ENCODE data around the gene FAM161B. TPM values are rescaled to one million over a fixed set of nuclear protein-coding genes. Genes with fewer than 3 reads are reported as not detected.

The FAM161B gene
- total and polyA plus RNA-seq, 2 of the 13 experiments (the other 11 are each of a cell fraction or from before 2014, with no cell fraction given), result 1.6 to 2.0 TPM

DNA sequence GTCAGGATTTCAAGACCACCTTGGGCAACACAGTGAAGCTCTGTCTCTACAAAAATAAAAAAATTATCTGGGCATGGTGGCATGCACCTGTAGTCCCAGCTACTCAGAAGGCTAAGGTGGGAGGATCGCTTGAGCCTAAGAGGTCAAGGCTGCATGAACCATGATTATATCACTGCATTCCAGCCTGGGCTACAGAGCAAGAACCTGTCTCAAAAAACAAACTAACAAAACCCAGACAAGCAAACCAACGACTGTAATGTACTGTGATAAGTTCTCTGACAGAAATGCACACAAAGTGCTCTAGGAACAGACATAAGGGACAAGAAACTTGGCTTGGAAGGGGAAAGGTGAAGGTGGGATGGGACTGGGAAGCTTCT, 46.8 kb upstream of the FAM161B start (continued):
- TF ChIP-seq, protein P1, sequence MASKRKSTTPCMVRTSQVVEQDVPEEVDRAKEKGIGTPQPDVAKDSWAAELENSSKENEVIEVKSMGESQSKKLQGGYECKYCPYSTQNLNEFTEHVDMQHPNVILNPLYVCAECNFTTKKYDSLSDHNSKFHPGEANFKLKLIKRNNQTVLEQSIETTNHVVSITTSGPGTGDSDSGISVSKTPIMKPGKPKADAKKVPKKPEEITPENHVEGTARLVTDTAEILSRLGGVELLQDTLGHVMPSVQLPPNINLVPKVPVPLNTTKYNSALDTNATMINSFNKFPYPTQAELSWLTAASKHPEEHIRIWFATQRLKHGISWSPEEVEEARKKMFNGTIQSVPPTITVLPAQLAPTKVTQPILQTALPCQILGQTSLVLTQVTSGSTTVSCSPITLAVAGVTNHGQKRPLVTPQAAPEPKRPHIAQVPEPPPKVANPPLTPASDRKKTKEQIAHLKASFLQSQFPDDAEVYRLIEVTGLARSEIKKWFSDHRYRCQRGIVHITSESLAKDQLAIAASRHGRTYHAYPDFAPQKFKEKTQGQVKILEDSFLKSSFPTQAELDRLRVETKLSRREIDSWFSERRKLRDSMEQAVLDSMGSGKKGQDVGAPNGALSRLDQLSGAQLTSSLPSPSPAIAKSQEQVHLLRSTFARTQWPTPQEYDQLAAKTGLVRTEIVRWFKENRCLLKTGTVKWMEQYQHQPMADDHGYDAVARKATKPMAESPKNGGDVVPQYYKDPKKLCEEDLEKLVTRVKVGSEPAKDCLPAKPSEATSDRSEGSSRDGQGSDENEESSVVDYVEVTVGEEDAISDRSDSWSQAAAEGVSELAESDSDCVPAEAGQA (IDR thresholded peaks at IDR 0.05; ENCODE audit: low read depth), result no peak
- TF ChIP-seq, protein P1 (CRISPR knock-in tag; IDR thresholded peaks at IDR 0.05; ENCODE audit: borderline replicate concordance), result no peak
- TF ChIP-seq, protein P2, sequence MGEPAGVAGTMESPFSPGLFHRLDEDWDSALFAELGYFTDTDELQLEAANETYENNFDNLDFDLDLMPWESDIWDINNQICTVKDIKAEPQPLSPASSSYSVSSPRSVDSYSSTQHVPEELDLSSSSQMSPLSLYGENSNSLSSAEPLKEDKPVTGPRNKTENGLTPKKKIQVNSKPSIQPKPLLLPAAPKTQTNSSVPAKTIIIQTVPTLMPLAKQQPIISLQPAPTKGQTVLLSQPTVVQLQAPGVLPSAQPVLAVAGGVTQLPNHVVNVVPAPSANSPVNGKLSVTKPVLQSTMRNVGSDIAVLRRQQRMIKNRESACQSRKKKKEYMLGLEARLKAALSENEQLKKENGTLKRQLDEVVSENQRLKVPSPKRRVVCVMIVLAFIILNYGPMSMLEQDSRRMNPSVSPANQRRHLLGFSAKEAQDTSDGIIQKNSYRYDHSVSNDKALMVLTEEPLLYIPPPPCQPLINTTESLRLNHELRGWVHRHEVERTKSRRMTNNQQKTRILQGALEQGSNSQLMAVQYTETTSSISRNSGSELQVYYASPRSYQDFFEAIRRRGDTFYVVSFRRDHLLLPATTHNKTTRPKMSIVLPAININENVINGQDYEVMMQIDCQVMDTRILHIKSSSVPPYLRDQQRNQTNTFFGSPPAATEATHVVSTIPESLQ (CRISPR knock-in tag; conservative IDR thresholded peaks at IDR 0.05), result no peak
- TF ChIP-seq RARA (CRISPR knock-in tag; IDR thresholded peaks at IDR 0.05) (peak; percentile 95), SOX13 (IDR thresholded peaks at IDR 0.05) (no peak), SOX13 (CRISPR knock-in tag; conservative IDR thresholded peaks at IDR 0.05 in 1 of 2, IDR thresholded peaks at IDR 0.05 in 1 of 2) (peak in 1 of 2 experiments; percentile 53; a peak in 1 of 4 replicates), PCBP1 (IDR thresholded peaks at IDR 0.05; ENCODE audit: borderline replicate concordance, low read depth, low read length) (no peak), MED1 (CRISPR knock-in tag; IDR thresholded peaks at IDR 0.05) (peak; percentile 81; the same call in 1 of the 2 replicates), SAFB2 (CRISPR knock-in tag; IDR thresholded peaks at IDR 0.05; ENCODE audit: borderline replicate concordance, low read depth) (no peak), ZFAT (CRISPR knock-in tag; conservative IDR thresholded peaks at IDR 0.05) (no peak), MEIS2 (CRISPR knock-in tag; IDR thresholded peaks at IDR 0.05) (no peak), TOE1 (CRISPR knock-in tag; IDR thresholded peaks at IDR 0.05) (no peak), NBN (conservative IDR thresholded peaks at IDR 0.05) (no peak), ZNF570 (CRISPR knock-in tag; IDR thresholded peaks at IDR 0.05; ENCODE audit: borderline replicate concordance) (no peak), ZNF124 (CRISPR knock-in tag; IDR thresholded peaks at IDR 0.05) (no peak), CHD4 (IDR thresholded peaks at IDR 0.05; ENCODE audit: borderline replicate concordance, low read length) (peak; percentile 70; the same call in 1 of the 2 replicates), SETDB1 (CRISPR knock-in tag; IDR thresholded peaks at IDR 0.05; ENCODE audit: borderline replicate concordance) (no peak), NFE2L2 (IDR thresholded peaks at IDR 0.05; ENCODE audit: low read length) (no peak), MYC (CRISPR knock-in tag; IDR thresholded peaks at IDR 0.05; ENCODE audit: borderline replicate concordance) (no peak)
- TF ChIP-seq, protein P3, sequence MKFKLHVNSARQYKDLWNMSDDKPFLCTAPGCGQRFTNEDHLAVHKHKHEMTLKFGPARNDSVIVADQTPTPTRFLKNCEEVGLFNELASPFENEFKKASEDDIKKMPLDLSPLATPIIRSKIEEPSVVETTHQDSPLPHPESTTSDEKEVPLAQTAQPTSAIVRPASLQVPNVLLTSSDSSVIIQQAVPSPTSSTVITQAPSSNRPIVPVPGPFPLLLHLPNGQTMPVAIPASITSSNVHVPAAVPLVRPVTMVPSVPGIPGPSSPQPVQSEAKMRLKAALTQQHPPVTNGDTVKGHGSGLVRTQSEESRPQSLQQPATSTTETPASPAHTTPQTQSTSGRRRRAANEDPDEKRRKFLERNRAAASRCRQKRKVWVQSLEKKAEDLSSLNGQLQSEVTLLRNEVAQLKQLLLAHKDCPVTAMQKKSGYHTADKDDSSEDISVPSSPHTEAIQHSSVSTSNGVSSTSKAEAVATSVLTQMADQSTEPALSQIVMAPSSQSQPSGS (CRISPR knock-in tag; IDR thresholded peaks at IDR 0.05), result peak; percentile 63; the same call in 1 of the 2 replicates
- TF ChIP-seq, protein P4, sequence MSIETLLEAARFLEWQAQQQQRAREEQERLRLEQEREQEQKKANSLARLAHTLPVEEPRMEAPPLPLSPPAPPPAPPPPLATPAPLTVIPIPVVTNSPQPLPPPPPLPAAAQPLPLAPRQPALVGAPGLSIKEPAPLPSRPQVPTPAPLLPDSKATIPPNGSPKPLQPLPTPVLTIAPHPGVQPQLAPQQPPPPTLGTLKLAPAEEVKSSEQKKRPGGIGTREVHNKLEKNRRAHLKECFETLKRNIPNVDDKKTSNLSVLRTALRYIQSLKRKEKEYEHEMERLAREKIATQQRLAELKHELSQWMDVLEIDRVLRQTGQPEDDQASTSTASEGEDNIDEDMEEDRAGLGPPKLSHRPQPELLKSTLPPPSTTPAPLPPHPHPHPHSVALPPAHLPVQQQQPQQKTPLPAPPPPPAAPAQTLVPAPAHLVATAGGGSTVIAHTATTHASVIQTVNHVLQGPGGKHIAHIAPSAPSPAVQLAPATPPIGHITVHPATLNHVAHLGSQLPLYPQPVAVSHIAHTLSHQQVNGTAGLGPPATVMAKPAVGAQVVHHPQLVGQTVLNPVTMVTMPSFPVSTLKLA (IDR thresholded peaks at IDR 0.05), result no peak

Measured in HepG2 (cell line).